ENCODE results near the gene C8A. TPM values are rescaled to one million over a fixed set of nuclear protein-coding genes. Genes with fewer than 3 reads are reported as not detected.

C8A gene
- total and polyA plus RNA-seq, 10 of the 15 experiments (the other 5 are each of a cell fraction or from before 2014, with no cell fraction given), result not detected

- TF ChIP-seq CTCF (IDR thresholded peaks at IDR 0.05 in 2 of 3, conservative IDR thresholded peaks at IDR 0.05 in 1 of 3; ENCODE audit: control insufficient read depth in 2 of 3, extremely low read depth in 1 of 3, insufficient read depth in 1 of 3, low read depth in 3 of 3, low read length in 3 of 3) (no peak), IRF5 (IDR thresholded peaks at IDR 0.05; ENCODE audit: borderline replicate concordance) (no peak), CHD4 (IDR thresholded peaks at IDR 0.05) (no peak), TCF3 (IDR thresholded peaks at IDR 0.05; ENCODE audit: borderline replicate concordance, insufficient read depth, low read depth, low read length) (no peak), ZSCAN29 (IDR thresholded peaks at IDR 0.05) (no peak), FOS (IDR thresholded peaks at IDR 0.05; ENCODE audit: borderline replicate concordance, extremely low read depth, insufficient read length) (no peak), MEF2A (IDR thresholded peaks at IDR 0.05; ENCODE audit: insufficient read depth, low read depth, low read length) (no peak), NFYB (IDR thresholded peaks at IDR 0.05; ENCODE audit: insufficient read depth, low read depth, low read length) (no peak)
Observed at GRCh38 chr1:56863265-56863992, 8.8 kb downstream of the C8A start (continued).

- ATAC-seq (no peak), DNase-seq (ENCODE audit: low read depth, low spot score) (no peak), FAIRE-seq (no peak)
- ChIA-PET SMC1A (ENCODE audit: uncharacterized antibody, unreplicated experiment) (no interaction called here), POLR2A (no interaction called here), RAD21 (ENCODE audit: unreplicated experiment) (no interaction called here), CTCF (no interaction called here)
- in situ Hi-C loops (cut with MboI), result no loop called here
- intact Hi-C loops (cut with micrococcal nuclease; ENCODE audit: unreplicated experiment), result no loop called here
- BruUV-seq (replicated peaks), result no TSS peak
- no peaks in the 10 kb centered on the region for H3K27me3 ChIP-seq (replicated peaks in 1 of 2; ENCODE audit: control insufficient read depth in 2 of 2, insufficient read depth in 2 of 2, low read length in 1 of 2)
- H3K79me2 ChIP-seq (ENCODE audit: control insufficient read depth, insufficient read depth, low read length), result no peaks in the 10 kb centered on the region
- no peak overlapping the region for H3K9ac ChIP-seq (ENCODE audit: control insufficient read depth, insufficient read depth, low read length)
- no peak overlapping the region for H3K4me2 ChIP-seq (ENCODE audit: control insufficient read depth, insufficient read depth)
- no peaks in the 10 kb centered on the region for H3K36me3 ChIP-seq (ENCODE audit: control insufficient read depth in 2 of 2, insufficient read depth in 2 of 2, low read length in 1 of 2)
- H3K4me1 ChIP-seq (ENCODE audit: control insufficient read depth, insufficient read depth, low read length), result no peaks in the 10 kb centered on the region
- no peak overlapping the region for H3K4me3 ChIP-seq
- H2AFZ ChIP-seq (ENCODE audit: control insufficient read depth, low read depth, low read length), result no peak overlapping the region
- TF ChIP-seq MTA3 (IDR thresholded peaks at IDR 0.05; ENCODE audit: borderline replicate concordance, low read length) (no peak), CEBPB (IDR thresholded peaks at IDR 0.05; ENCODE audit: borderline replicate concordance in 1 of 2, low read depth in 2 of 2, low read length in 2 of 2) (no peak), ZSCAN29 (IDR thresholded peaks at IDR 0.05) (no peak), PKNOX1 (IDR thresholded peaks at IDR 0.05) (no peak), HDAC2 (IDR thresholded peaks at IDR 0.05) (no peak)
- WGBS (ENCODE audit: insufficient coverage, insufficient replicate concordance, low lambda C conversion rate, missing lambda C conversion rate), result 21% methylated on average over 2 of the region's 2 CpGs
- no peak overlapping the region for H3K27ac ChIP-seq (ENCODE audit: control insufficient read depth, insufficient read depth)
- H3K9me3 ChIP-seq (replicated peaks; ENCODE audit: control insufficient read depth, insufficient read depth, low read length), result no peaks in the 10 kb centered on the region
- H4K20me1 ChIP-seq (ENCODE audit: control insufficient read depth, insufficient read depth), result no peaks in the 10 kb centered on the region
Observed at GRCh38 chr1:56864430-56864829, 9.8 kb downstream of the C8A start.

Data from GM12878 (cell line).